Endothelial cell (in vitro differentiated cells): ENCODE results near the gene KCNB1. TPM values are rescaled to one million over a fixed set of nuclear protein-coding genes. Genes with fewer than 3 reads are reported as not detected.

Source experiments
- DNase-seq: peaks from one replicate; pipeline ENCODE4 v3.0.0; 2021; ENCODE audit warnings: low spot score
- H3K27ac Mint-ChIP-seq: one replicate; pipeline ENCODE4 v1.8.0; 2021; ENCODE audit warnings: mixed read lengths, inconsistent platforms; ENCODE audit not compliant: unreplicated experiment
- H3K27me3 Mint-ChIP-seq: one replicate; pipeline ENCODE4 v1.8.0; 2021; ENCODE audit warnings: mild to moderate bottlenecking, moderate library complexity, mixed read lengths, inconsistent platforms; ENCODE audit not compliant: unreplicated experiment
- H3K36me3 Mint-ChIP-seq: one replicate; pipeline ENCODE4 v1.8.0; 2021; ENCODE audit warnings: mild to moderate bottlenecking, low read depth, mixed read lengths, inconsistent platforms; ENCODE audit not compliant: unreplicated experiment
- H3K4me1 Mint-ChIP-seq: one replicate; pipeline ENCODE4 v1.8.0; 2021; ENCODE audit warnings: mild to moderate bottlenecking, mixed read lengths, inconsistent platforms; ENCODE audit not compliant: unreplicated experiment
- H3K4me3 Mint-ChIP-seq: one replicate; pipeline ENCODE4 v1.8.0; 2021; ENCODE audit warnings: mild to moderate bottlenecking, mixed read lengths, inconsistent platforms; ENCODE audit not compliant: unreplicated experiment
- H3K9me3 Mint-ChIP-seq: one replicate; pipeline ENCODE4 v1.8.0; 2021; ENCODE audit warnings: mixed read lengths, inconsistent platforms; ENCODE audit not compliant: unreplicated experiment
- total RNA-seq: library from RNA; stranded (reverse); fragmentation: NEBNext Ultra II Directional; extraction: Animal tissue kit (Norgen Biotek cat#: 25700); gene quantifications from one replicate; pipeline ENCODE4 v1.2.1, GENCODE V29; 2021; ENCODE audit not compliant: unreplicated experiment
- TF ChIP-seq, protein P1 (sequence below): fragments of 200-600 bp; sonication (generic); IDR thresholded peaks from one replicate; pipeline ENCODE4 v1.5.0; 2021; ENCODE audit warnings: antibody characterized with exemption; ENCODE audit not compliant: unreplicated experiment

The KCNB1 gene
- total RNA-seq, 1 donor from 2014 or later, result 0.36 TPM

DNA sequence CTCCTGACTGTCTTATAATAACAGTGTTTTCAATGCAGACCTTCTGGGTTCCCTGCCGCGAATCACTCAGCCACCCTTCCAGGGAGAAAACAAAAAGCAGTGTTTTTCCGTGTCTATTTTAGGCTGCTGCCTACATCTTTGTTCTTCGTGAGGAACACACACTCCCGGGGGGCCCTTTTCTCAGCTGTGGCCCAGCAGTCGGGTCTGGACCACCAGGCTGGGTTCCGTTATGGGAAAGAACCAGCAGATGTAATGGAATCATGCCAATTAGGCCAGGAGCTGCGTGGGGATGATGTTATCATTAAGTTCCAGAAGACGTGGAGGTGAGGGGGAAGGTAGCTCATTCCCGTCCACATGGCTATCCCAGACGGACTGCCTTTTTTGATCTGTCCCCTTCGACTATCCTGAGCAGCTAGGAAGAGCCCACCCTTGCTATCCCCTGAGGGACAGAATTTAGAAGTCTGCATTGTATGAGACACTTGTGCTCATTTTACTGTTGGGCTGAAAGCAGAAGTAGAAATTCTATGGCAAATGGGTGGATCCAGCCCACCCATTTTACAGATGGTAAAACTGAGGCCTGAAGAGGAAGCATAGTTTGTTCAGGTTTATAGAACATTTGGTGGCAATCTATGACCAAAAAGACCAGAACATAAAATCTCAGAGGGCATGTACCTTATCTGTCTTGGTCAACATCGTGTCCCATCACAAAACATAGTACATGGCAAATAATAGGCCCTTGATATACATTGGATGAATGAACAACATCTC, 54.5 kb downstream of the KCNB1 start:
- H3K4me3 Mint-ChIP-seq, result no peak overlapping the region
- no peak for DNase-seq
- peaks cover 4% of the 10 kb centered on the region for H3K9me3 Mint-ChIP-seq
- TF ChIP-seq, protein P1, sequence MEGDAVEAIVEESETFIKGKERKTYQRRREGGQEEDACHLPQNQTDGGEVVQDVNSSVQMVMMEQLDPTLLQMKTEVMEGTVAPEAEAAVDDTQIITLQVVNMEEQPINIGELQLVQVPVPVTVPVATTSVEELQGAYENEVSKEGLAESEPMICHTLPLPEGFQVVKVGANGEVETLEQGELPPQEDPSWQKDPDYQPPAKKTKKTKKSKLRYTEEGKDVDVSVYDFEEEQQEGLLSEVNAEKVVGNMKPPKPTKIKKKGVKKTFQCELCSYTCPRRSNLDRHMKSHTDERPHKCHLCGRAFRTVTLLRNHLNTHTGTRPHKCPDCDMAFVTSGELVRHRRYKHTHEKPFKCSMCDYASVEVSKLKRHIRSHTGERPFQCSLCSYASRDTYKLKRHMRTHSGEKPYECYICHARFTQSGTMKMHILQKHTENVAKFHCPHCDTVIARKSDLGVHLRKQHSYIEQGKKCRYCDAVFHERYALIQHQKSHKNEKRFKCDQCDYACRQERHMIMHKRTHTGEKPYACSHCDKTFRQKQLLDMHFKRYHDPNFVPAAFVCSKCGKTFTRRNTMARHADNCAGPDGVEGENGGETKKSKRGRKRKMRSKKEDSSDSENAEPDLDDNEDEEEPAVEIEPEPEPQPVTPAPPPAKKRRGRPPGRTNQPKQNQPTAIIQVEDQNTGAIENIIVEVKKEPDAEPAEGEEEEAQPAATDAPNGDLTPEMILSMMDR, result no peak
- H3K4me1 Mint-ChIP-seq, result peaks cover 6% of the 10 kb centered on the region
- peaks cover 6% of the 10 kb centered on the region for H3K27me3 Mint-ChIP-seq
- H3K27ac Mint-ChIP-seq, result no peak overlapping the region
- no peaks in the 10 kb centered on the region for H3K36me3 Mint-ChIP-seq

DNA sequence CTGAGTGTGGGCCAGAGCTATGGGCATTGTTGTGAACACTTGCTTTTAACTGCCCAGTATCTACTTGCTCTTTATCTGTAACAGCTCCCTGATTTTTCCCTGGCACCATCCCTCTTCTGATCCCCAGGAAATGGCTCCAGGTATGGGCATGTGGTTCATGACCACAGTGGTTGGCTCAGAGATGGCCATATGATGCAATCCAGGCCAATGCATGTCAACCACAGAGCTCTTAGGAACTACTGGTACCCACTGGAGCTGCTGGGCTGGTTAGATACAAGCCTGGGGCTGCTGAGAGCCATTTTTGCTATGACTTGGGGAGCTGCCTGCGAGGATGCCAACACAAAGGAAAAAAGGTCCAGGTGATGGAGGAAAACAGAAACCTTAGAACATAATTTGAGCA, 55.6 kb downstream of the KCNB1 start:
- no peak for DNase-seq
- peaks cover 6% of the 10 kb centered on the region for H3K27me3 Mint-ChIP-seq
- peaks cover 4% of the 10 kb centered on the region for H3K9me3 Mint-ChIP-seq
- H3K4me1 Mint-ChIP-seq, result peaks cover 6% of the 10 kb centered on the region
- H3K27ac Mint-ChIP-seq, result no peak overlapping the region
- H3K4me3 Mint-ChIP-seq, result no peak overlapping the region
- no peaks in the 10 kb centered on the region for H3K36me3 Mint-ChIP-seq
- TF ChIP-seq, protein P1, result no peak

DNA sequence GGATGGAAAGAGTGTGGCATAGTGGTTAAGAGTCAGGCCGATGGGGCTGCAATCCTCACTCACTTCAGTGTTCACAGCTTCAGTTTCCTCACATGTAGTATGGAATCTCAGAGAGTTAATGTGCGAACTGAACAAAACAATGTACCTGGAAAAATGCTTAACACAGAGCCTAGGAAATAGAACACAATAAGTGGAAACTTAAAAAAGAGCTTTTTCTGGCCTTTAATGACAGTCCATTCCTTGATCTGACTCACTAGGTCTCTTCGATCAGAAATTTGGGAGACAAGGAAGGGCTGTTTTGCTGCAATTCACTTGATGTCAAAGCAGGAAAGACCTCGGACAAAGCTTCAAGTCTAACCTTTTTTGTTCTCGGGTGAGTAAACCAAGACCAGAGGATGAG, 56.1 kb downstream of the KCNB1 start:
- peaks cover 6% of the 10 kb centered on the region for H3K4me1 Mint-ChIP-seq
- H3K36me3 Mint-ChIP-seq, result no peaks in the 10 kb centered on the region
- H3K9me3 Mint-ChIP-seq, result peaks cover 4% of the 10 kb centered on the region
- TF ChIP-seq, protein P1, result no peak
- H3K27me3 Mint-ChIP-seq, result peaks cover 6% of the 10 kb centered on the region
- no peak overlapping the region for H3K4me3 Mint-ChIP-seq
- no peak overlapping the region for H3K27ac Mint-ChIP-seq
- DNase-seq, result no peak

DNA sequence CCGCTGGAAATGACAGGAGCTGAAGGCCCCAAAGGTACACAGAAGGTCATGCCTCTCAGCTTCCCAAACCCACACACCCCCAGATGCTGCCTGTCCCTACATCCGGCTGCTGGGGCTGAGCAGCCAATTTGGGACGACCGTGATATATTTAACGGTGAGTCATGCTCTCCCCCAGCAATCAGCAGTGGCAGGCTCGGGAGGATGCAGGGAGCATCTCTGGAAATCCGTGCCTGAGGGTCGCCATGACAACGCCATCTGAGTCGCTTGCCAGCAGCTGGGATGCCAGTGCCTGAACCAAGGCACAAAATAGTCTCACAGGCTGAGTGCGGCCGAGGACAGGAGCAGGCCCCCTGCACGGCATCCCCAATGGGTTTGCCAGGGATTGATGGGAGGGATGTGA, 57.9 kb downstream of the KCNB1 start:
- Mint-ChIP-seq H3K27ac (no peak overlapping the region), H3K9me3 (peaks cover 4% of the 10 kb centered on the region), H3K4me1 (peaks cover 9% of the 10 kb centered on the region), H3K36me3 (no peaks in the 10 kb centered on the region), H3K4me3 (no peak overlapping the region), H3K27me3 (peaks cover 7% of the 10 kb centered on the region)
- TF ChIP-seq, protein P1, result no peak
- DNase-seq, result no peak

DNA sequence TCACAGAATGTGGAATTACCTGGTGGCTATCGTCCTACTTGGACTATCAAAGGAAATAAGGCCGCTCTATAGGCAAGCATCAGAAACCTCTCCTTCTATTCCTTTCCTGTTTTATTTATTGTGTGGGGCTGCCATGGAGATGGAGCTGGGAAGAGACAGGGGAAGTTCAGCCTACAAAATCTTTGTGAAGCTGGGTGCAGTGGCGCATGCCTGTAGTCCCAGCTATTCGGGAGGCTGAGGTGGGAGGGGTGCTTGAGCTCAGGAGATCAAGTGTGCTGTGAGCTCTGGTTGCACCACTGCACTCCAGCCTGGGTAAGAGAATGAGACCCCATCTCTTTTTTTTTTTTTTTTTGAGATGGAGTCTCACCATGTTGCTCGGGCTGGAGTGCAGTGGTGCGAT, 60.3 kb downstream of the KCNB1 start:
- Mint-ChIP-seq H3K36me3 (no peaks in the 10 kb centered on the region), H3K27me3 (peaks cover 9% of the 10 kb centered on the region), H3K4me1 (peaks cover 9% of the 10 kb centered on the region), H3K27ac (peak overlapping the region; percentile 64), H3K4me3 (no peak overlapping the region), H3K9me3 (peaks cover 4% of the 10 kb centered on the region)
- no peak for DNase-seq
- TF ChIP-seq, protein P1, result no peak
